ENCODE results near the gene BAIAP2L2. TPM values are rescaled to one million over a fixed set of nuclear protein-coding genes. Genes with fewer than 3 reads are reported as not detected.

Gene BAIAP2L2
- total and polyA plus RNA-seq, 10 of the 15 experiments (the other 5 are each of a cell fraction or from before 2014, with no cell fraction given): 0.08 to 0.38 (median 0.14) TPM; not detected in 6

DNA sequence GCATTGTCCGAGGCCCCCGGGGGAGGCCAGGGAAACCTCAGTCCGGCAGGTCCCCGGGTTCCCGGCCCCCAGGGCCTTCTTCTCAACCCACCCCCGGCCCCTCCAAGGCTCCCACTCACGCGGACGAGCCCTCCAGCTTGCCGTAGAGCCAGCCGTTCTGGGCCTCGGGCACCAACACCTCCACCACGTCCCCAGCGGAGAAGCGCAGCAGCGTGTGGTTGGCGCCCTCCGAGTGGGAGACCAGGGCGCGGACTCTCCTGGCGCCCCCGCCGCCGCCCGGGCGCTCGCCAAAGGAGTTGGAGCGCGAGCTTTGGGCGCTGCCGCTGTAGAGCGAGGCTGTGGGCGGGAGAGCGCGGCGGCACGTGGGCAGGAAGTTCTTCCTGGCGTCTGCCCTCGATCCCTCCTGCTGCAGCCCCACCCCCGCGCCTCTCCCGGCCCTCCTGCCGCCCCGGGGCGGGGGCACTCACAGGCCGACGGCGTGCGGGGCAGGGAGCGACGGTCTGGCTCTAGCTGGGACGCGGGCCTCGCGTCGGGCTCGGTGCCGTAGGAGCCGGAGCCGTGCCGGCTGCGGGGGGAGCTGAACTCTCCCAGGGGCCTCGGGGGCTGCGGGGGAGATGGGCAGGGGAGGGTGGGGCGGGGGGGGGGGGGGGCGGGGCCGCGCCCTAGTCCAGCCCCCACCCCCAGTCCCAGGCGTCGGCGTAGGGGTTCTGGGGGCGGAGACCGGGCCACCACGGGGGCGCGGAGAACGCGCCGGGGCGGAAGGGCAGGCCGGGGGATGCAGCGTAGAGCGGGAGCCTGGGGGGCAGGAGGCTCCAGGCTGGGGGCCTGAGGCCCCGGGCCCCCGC, 21.6 kb downstream of the BAIAP2L2 start:
- no peaks in the 10 kb centered on the region for H3K27me3 ChIP-seq (replicated peaks in 1 of 2; ENCODE audit: control insufficient read depth in 2 of 2, insufficient read depth in 2 of 2, low read length in 1 of 2)
- H3K4me2 ChIP-seq (ENCODE audit: control insufficient read depth, insufficient read depth): no peak overlapping the region
- no peaks in the 10 kb centered on the region for H3K79me2 ChIP-seq (ENCODE audit: control insufficient read depth, insufficient read depth, low read length)
- no peak for TF ChIP-seq RELA (IDR thresholded peaks at IDR 0.05; ENCODE audit: borderline replicate concordance, partially characterized antibody)
- TF ChIP-seq SMARCA5 (IDR thresholded peaks at IDR 0.05): no peak
- no peak for TF ChIP-seq PAX8 (IDR thresholded peaks at IDR 0.05)
- no peak for TF ChIP-seq RAD21 (IDR thresholded peaks at IDR 0.05; ENCODE audit: insufficient read depth, low read depth, low read length)
- TF ChIP-seq ZSCAN29 (IDR thresholded peaks at IDR 0.05): no peak
- no peak for TF ChIP-seq WRNIP1 (IDR thresholded peaks at IDR 0.05; ENCODE audit: borderline replicate concordance, low read depth, low read length)
- TF ChIP-seq CHD1 (IDR thresholded peaks at IDR 0.05; ENCODE audit: low read depth, low read length): no peak
- TF ChIP-seq IKZF2 (IDR thresholded peaks at IDR 0.05): no peak
- FAIRE-seq (no peak), DNase-seq (ENCODE audit: low read depth, low spot score) (no peak), ATAC-seq (no peak)
- intact Hi-C loops (cut with micrococcal nuclease; ENCODE audit: unreplicated experiment) (no loop called here), in situ Hi-C loops (cut with MboI) (no loop called here)
- H2AFZ ChIP-seq (ENCODE audit: control insufficient read depth, low read depth, low read length): no peak overlapping the region
- CTCF ChIA-PET: interaction anchor here (1.0 to 1.1 kb wide), 2 partner anchors 13 to 27 kb away, joined by 3 read pairs; no protein-coding TSS in a partner anchor
- POLR2A ChIA-PET: no interaction called here
- 76% methylated on average over 29 of the region's 85 CpGs for WGBS (ENCODE audit: insufficient coverage, insufficient replicate concordance, low lambda C conversion rate, missing lambda C conversion rate)
- H3K4me3 ChIP-seq: no peak overlapping the region
- H4K20me1 ChIP-seq (ENCODE audit: control insufficient read depth, insufficient read depth): no peaks in the 10 kb centered on the region
- H3K9me3 ChIP-seq (replicated peaks; ENCODE audit: control insufficient read depth, insufficient read depth, low read length): no peaks in the 10 kb centered on the region
- no peak overlapping the region for H3K9ac ChIP-seq (ENCODE audit: control insufficient read depth, insufficient read depth, low read length)
- H3K4me1 ChIP-seq (ENCODE audit: control insufficient read depth, insufficient read depth, low read length): no peaks in the 10 kb centered on the region
- H3K36me3 ChIP-seq (ENCODE audit: control insufficient read depth in 2 of 2, insufficient read depth in 2 of 2, low read length in 1 of 2): no peaks in the 10 kb centered on the region
- no TSS peak for BruUV-seq (replicated peaks)
- SMC1A ChIA-PET (ENCODE audit: uncharacterized antibody, unreplicated experiment): no interaction called here
- RAD21 ChIA-PET (ENCODE audit: unreplicated experiment): interaction anchor here (0.6 kb wide), 1 partner anchor 13 kb away, joined by 4 read pairs; no protein-coding TSS in a partner anchor
- no peak overlapping the region for H3K27ac ChIP-seq (ENCODE audit: control insufficient read depth, insufficient read depth)

Data from GM12878 (cell line).